ENCODE data around the gene TPRN.
A peak's percentile ranks its signal among the peaks of the same experiment; 100 is the strongest.

Gene TPRN

GRCh38 chr9:137235424-137236237, 35.1 kb upstream of the TPRN start:
- DNase-seq, result no peak
- peaks cover 4% of the 10 kb centered on the region for H3K4me1 ChIP-seq

GRCh38 chr9:137234758-137235423, 34.4 kb upstream of the TPRN start:
- Histone ChIP-seq H3K36me3 (no peaks in the 10 kb centered on the region), H3K27me3 (no peaks in the 10 kb centered on the region), H3K4me1 (peaks cover 4% of the 10 kb centered on the region), H3K9me3 (no peaks in the 10 kb centered on the region), H3K4me3 (ENCODE audit: low read depth, low read length) (no peak overlapping the region)
- DNase-seq, result no peak
- no peak for TF ChIP-seq CTCF (IDR thresholded peaks at IDR 0.05; ENCODE audit: low read depth, low read length)

More at GRCh38 chr9:137235424-137236237, 35.1 kb upstream of the TPRN start:
- Histone ChIP-seq H3K4me3 (ENCODE audit: low read depth, low read length) (no peak overlapping the region), H3K27me3 (no peaks in the 10 kb centered on the region), H3K36me3 (no peaks in the 10 kb centered on the region), H3K9me3 (no peaks in the 10 kb centered on the region)
- peak; percentile 25 for TF ChIP-seq CTCF (IDR thresholded peaks at IDR 0.05; ENCODE audit: low read depth, low read length)

- Histone ChIP-seq H3K36me3 (no peaks in the 10 kb centered on the region), H3K4me1 (peaks cover 7% of the 10 kb centered on the region)
- no peak for DNase-seq
Observed at GRCh38 chr9:137234055-137234697, 33.6 kb upstream of the TPRN start.

DNA sequence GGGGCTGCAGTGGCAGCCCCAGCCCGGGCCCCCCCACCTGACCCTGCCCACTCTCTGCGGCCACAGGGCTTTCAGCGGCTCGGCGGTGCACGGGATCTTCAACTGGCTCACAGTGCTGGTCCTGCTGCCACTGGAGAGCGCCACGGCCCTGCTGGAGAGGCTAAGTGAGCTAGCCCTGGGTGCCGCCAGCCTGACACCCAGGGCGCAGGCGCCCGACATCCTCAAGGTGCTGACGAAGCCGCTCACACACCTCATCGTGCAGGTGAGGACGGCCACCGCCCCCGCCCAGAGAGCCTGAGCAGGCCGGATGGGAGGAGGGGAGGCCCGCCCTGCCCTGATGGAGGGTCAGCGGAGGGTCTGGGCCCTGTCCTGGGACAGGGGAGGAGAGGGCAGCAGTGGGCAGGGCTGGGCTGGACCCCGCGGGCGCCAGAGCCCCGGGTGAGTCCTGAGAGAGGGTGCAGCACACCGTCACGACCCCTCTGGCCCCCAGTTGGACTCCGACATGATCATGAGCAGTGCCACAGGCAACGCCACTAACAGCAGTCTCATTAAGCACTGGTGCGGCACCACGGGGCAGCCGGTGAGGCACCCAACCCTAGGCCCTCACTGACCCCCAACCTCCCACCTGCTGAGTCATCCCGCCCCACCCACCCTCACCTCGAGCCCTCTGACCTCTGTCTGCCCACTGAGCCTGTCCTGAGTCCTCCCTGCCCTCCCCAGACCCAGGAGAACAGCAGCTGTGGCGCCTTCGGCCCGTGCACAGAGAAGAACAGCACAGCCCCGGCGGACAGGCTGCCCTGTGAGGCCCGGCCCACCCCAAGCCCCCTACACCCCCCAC, 32.8 kb upstream of the TPRN start:
- no peak for DNase-seq
- no peaks in the 10 kb centered on the region for H3K27me3 ChIP-seq

More at GRCh38 chr9:137234055-137234697, 33.6 kb upstream of the TPRN start:
- Histone ChIP-seq H3K27me3 (no peaks in the 10 kb centered on the region), H3K9me3 (no peaks in the 10 kb centered on the region), H3K4me3 (ENCODE audit: low read depth, low read length) (no peak overlapping the region)
- no peak for TF ChIP-seq CTCF (IDR thresholded peaks at IDR 0.05; ENCODE audit: low read depth, low read length)

DNA sequence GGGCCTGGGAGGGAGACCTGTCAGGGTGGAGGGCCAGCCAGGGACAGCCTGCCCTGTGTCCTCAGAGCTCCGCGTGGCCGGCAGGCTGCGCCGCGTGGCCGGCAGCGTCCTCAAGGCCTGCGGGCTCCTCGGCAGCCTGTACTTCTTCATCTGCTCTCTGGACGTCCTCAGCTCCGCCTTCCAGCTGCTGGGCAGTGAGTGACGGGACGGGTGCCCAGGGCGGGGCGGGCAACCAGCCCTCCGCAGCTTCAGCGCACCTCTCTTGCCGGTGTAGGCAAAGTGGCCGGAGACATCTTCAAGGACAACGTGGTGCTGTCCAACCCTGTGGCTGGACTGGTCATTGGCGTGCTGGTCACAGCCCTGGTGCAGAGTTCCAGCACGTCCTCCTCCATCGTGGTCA, 32.0 kb upstream of the TPRN start:
- Histone ChIP-seq H3K9me3 (no peaks in the 10 kb centered on the region), H3K36me3 (no peaks in the 10 kb centered on the region), H3K4me1 (peaks cover 11% of the 10 kb centered on the region), H3K4me3 (ENCODE audit: low read depth, low read length) (no peak overlapping the region), H3K27me3 (no peaks in the 10 kb centered on the region)
- no peak for DNase-seq
- no peak for TF ChIP-seq CTCF (IDR thresholded peaks at IDR 0.05; ENCODE audit: low read depth, low read length)

More for the DNA sequence above, 32.8 kb upstream of the TPRN start:
- Histone ChIP-seq H3K9me3 (no peaks in the 10 kb centered on the region), H3K36me3 (no peaks in the 10 kb centered on the region), H3K4me1 (peaks cover 11% of the 10 kb centered on the region), H3K4me3 (ENCODE audit: low read depth, low read length) (no peak overlapping the region)
- TF ChIP-seq CTCF (IDR thresholded peaks at IDR 0.05; ENCODE audit: low read depth, low read length), result no peak

Data from BE2C (cell line).